ENCODE data around the gene LANCL3.
"Not testable (repeated sequence)": the region's sequence is repeated elsewhere in the genome, so short reads cannot be mapped to it uniquely, and the experiment has no call there.

LANCL3 gene

GRCh38 chrX:37571426-37572107 is at the start of gene LANCL3:
Gene LANCL3 (plus strand): TSS chrX:37571661. CDS start chrX:37571871, 210 bp downstream.
- DNase-seq, result not testable (repeated sequence)

GRCh38 chrX:37523673-37524072 is 47.8 kb upstream of the LANCL3 start:
- DNase-seq, result not testable (repeated sequence)

- DNase-seq, result no peak
Measured at GRCh38 chrX:37541991-37542390, 29.5 kb upstream of the LANCL3 start.

GRCh38 chrX:37542791-37543190 is 28.7 kb upstream of the LANCL3 start:
- no peak for DNase-seq

- no peak for DNase-seq
Measured at GRCh38 chrX:37543324-37543723, 28.1 kb upstream of the LANCL3 start.

GRCh38 chrX:37544531-37544930 is 26.9 kb upstream of the LANCL3 start:
- DNase-seq, result not testable (repeated sequence)

GRCh38 chrX:37545066-37545465 is 26.4 kb upstream of the LANCL3 start:
- DNase-seq, result no peak

- not testable (repeated sequence) for DNase-seq
Measured at GRCh38 chrX:37549619-37550018, 21.8 kb upstream of the LANCL3 start.

- DNase-seq, result no peak
Measured at GRCh38 chrX:37553476-37553875, 18.0 kb upstream of the LANCL3 start.

- DNase-seq, result not testable (repeated sequence)
Measured at GRCh38 chrX:37565254-37565653, 6.2 kb upstream of the LANCL3 start.

GRCh38 chrX:37570349-37570748 is 1.1 kb upstream of the LANCL3 start:
- not testable (repeated sequence) for DNase-seq

- DNase-seq, result not testable (repeated sequence)
Measured at GRCh38 chrX:37572108-37572587, 687 bp downstream of the LANCL3 start.

- not testable (repeated sequence) for DNase-seq
Measured at GRCh38 chrX:37573121-37573520, 1.7 kb downstream of the LANCL3 start.

GRCh38 chrX:37578045-37578444 is 6.6 kb downstream of the LANCL3 start:
- no peak for DNase-seq

GRCh38 chrX:37580080-37580479 is 8.6 kb downstream of the LANCL3 start:
- DNase-seq, result no peak

- DNase-seq, result not testable (repeated sequence)
Measured at GRCh38 chrX:37587337-37587736, 15.9 kb downstream of the LANCL3 start.

GRCh38 chrX:37590047-37590446 is 18.6 kb downstream of the LANCL3 start:
- no peak for DNase-seq

GRCh38 chrX:37594755-37595382 is 23.4 kb downstream of the LANCL3 start:
- DNase-seq, result no peak

GRCh38 chrX:37599729-37600128 is 28.3 kb downstream of the LANCL3 start:
- no peak for DNase-seq

GRCh38 chrX:37603938-37604409 is 32.5 kb downstream of the LANCL3 start:
- DNase-seq, result no peak

- DNase-seq, result no peak
Measured at GRCh38 chrX:37607243-37607642, 35.8 kb downstream of the LANCL3 start.

GRCh38 chrX:37608156-37608555 is 36.7 kb downstream of the LANCL3 start:
- no peak for DNase-seq

- no peak for DNase-seq
Measured at GRCh38 chrX:37609727-37610126, 38.3 kb downstream of the LANCL3 start.

- DNase-seq, result no peak
Measured at GRCh38 chrX:37613933-37614332, 42.5 kb downstream of the LANCL3 start.
